Fibroblast of villous mesenchyme (primary cell): ENCODE results near the gene SLC35A3. TPM values are rescaled to one million over a fixed set of nuclear protein-coding genes. Genes with fewer than 3 reads are reported as not detected.
A peak's percentile ranks its signal among the peaks of the same experiment; 100 is the strongest.

ENCODE experiments used
- DNase-seq: peaks from one replicate; pipeline ENCODE4 v3.0.0-alpha.2; 2010; ENCODE audit warnings: low read depth
- H3K4me3 ChIP-seq: 2 replicates; pipeline ENCODE4 v1.5.1; 2011; ENCODE audit warnings: low read depth, mild to moderate bottlenecking, low read length
- total RNA-seq: library from RNA; depleted of rRNA; stranded (reverse); fragments of >200 nt; gene quantifications from 2 replicates; pipeline ENCODE4 v1.2.3, GENCODE V29; 2012
- TF ChIP-seq, protein P1 (sequence below): IDR thresholded peaks from 2 replicates; pipeline ENCODE4 v1.5.1; 2012; ENCODE audit warnings: low read depth, mild to moderate bottlenecking, low read length; ENCODE audit not compliant: insufficient read depth

The SLC35A3 gene
- total RNA-seq, 1 donor: 28.1 TPM

DNA sequence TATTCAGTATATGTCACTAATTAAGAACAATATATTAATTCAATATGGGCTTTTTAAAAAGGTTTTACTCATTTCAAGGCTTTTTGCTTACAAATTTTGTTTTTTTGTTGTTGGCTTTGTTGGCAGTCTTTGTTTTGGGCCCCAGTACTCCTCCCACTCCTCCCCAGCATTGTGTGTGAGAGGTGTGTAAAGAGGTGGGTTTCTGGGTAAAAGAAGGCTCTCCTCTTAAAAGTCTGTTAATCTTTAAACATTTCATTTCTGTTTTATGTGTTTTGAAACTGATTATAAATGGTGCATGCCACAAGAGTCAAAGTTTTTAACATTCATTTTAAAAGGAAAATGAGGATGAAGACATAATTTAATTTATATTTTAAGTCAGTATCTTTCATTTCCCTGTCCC lies 83.3 kb downstream of the SLC35A3 start:
- H3K4me3 ChIP-seq: no peak overlapping the region
- TF ChIP-seq, protein P1, sequence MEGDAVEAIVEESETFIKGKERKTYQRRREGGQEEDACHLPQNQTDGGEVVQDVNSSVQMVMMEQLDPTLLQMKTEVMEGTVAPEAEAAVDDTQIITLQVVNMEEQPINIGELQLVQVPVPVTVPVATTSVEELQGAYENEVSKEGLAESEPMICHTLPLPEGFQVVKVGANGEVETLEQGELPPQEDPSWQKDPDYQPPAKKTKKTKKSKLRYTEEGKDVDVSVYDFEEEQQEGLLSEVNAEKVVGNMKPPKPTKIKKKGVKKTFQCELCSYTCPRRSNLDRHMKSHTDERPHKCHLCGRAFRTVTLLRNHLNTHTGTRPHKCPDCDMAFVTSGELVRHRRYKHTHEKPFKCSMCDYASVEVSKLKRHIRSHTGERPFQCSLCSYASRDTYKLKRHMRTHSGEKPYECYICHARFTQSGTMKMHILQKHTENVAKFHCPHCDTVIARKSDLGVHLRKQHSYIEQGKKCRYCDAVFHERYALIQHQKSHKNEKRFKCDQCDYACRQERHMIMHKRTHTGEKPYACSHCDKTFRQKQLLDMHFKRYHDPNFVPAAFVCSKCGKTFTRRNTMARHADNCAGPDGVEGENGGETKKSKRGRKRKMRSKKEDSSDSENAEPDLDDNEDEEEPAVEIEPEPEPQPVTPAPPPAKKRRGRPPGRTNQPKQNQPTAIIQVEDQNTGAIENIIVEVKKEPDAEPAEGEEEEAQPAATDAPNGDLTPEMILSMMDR: no peak
- DNase-seq: no peak

DNA sequence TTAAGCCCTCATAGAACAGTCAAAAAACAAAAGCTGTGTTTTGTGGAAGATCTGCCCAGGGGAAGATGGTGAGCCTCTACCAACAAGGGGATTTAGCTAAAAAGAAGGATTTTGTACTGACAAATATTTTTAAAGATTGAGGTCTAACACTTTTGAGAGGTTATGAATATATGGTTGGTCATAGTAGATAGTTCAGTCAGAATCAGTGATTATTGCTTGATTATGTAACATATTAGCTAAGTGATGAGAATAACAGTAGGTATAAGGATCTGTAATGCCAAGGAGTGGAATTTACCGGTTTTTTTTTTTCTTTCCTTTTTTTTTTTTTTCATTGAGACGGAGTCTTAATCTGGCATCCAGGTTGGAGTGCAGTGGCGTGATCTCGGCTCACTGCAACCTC lies 83.9 kb downstream of the SLC35A3 start:
- no peak overlapping the region for H3K4me3 ChIP-seq
- no peak for DNase-seq
- TF ChIP-seq, protein P1: no peak

DNA sequence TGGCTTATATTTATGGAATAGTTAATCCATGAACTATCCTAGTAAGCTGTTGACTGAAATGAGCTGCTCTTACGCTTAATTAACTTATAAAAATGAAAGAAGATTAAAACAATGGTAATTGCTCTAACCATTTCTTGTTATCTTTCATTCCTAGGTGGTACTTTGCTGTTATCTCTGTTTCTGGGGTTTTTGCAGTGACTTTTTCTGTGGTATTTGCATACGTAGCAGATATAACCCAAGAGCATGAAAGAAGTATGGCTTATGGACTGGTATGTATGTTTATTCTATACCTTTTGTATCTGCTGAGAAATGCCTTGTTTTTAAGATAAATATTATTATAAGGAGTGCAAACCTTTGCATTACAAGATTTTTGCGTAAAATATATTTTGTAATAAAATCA lies 91.9 kb downstream of the SLC35A3 start:
- H3K4me3 ChIP-seq: no peak overlapping the region
- no peak for DNase-seq
- TF ChIP-seq, protein P1: no peak

DNA sequence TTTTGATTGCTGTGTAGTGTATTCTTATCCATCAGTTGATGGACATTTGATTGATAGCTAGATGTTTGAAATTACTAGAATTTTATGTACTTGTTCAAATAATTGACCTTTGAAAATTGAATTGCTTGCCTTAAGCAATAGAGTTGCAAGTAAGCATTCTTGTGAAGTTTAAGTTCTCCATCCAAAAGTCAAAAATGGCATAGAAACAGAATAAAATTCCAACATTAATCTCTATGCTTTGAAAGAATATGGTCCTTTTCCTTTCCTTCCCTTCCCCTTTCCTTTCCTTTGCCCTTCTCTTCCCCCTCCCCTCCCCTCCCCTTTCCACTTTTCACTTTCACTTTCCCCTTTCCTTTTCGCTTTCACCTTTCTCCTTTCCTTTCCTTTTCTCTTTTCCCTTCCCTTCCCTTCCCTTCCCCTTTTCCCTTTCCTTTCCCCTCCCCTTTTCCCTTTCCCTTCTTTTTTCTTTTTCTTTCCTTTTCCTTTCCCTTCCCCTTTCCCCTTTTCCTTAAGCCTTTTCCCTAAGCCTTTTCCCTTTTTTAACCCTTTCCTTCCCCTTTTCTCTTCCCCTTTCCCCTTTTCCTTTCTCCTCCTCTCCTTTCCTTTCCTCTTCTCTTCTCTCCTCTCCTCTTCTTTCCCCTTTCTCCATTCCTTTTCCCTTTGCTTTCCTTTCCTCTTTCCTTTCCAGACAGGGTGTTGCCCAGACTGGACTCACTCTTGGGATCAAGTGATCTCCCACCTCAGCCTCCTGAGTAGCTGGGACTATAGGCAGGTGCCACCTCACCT lies 95.6 kb downstream of the SLC35A3 start:
- DNase-seq: peak; percentile 41
- H3K4me3 ChIP-seq: no peak overlapping the region
- TF ChIP-seq, protein P1: no peak

DNA sequence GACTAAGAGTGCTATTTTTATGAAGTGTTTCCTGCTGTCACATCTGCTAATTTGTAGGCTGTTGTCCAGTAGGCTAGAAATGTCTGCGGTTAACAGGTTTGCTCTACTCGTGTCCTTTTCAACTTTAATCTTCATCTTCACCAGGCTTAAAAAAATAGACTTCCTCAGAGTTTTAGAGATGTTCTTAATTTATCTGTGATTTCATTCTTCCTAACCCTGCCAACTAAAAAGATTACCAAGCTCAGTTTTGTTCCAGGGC lies 96.1 kb downstream of the SLC35A3 start:
- TF ChIP-seq, protein P1: no peak
- H3K4me3 ChIP-seq: no peak overlapping the region
- no peak for DNase-seq

DNA sequence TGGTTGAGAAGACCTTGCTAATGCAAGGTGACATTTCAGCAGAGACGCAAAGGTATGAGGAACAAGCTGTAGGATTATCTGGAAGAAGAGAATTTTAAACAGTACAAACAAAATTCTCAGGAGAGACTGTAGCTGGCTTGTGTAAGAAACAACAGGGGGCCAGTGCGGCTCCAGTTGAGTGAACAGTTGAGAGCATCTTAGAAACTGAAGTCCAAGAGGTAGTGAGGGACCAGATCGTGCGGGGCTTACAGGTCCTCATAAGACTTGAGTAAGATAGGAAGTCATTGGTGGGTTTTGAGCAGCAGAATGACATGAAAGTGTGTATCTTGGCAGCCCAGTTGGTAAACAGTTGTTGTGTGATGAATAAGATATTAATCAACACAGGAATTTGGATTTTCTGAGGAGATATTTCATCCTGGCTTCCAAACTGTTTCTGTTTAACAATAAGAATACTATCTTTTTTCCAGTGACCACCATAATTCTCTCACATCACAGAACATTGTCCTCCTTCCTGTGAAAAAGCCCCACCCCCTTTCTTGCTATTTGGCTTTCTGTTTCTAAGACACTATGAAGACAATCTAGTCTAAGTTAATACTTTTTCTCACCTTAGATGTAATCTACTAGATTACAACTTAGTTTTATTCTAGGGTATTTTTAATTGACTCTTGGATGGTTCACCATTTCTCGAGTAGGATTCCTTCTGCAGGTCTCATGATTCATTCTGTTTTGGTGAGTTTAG lies 100.6 kb downstream of the SLC35A3 start:
- DNase-seq: no peak
- TF ChIP-seq, protein P1: no peak
- no peak overlapping the region for H3K4me3 ChIP-seq

DNA sequence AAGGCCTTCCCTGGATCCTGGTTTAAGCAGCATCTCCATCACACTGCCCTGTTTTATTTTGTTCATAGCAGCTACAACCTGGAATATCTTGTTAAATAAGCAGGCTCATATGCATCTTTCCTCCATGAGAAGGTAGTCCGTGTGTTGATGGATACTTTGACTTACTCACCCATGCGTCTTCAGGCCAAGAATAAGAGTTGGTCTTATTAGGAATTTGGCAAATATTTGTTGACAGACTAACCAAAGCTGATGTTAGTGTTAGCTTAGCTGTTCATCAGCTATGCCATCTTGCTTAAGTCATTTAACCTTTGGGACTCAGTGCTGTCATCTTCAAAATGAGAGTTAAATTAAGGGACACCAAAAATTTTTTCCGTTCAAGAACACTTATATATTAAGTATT lies 103.7 kb downstream of the SLC35A3 start:
- no peak overlapping the region for H3K4me3 ChIP-seq
- no peak for DNase-seq
- TF ChIP-seq, protein P1: no peak
